ENCODE results near the gene RAD9A.
A peak's percentile ranks its signal among the peaks of the same experiment; 100 is the strongest.

The RAD9A gene

GRCh38 chr11:67352546-67353316 is 39.1 kb upstream of the RAD9A start:
- 35 to 40% methylated on average over 14 to 21 of the region's 25 CpGs for WGBS, 2 experiments (ENCODE audit: insufficient coverage in 2 of 2)
- H3K9me3 ChIP-seq (ENCODE audit: control insufficient read depth, low read length): no peaks in the 10 kb centered on the region
- H3K36me3 ChIP-seq (ENCODE audit: control insufficient read depth, insufficient read depth, low read length): no peaks in the 10 kb centered on the region
- H3K4me3 ChIP-seq (ENCODE audit: extremely low read depth, insufficient read depth, low read length, poor library complexity, severe bottlenecking): peak overlapping the region; percentile 60
- peaks cover 46% of the 10 kb centered on the region for H3K4me1 ChIP-seq (ENCODE audit: control insufficient read depth, insufficient read depth, low read length, poor library complexity, severe bottlenecking)
- H3K27ac ChIP-seq (ENCODE audit: low read depth, low read length, severe bottlenecking): peak overlapping the region; percentile 94

- peaks cover 49% of the 10 kb centered on the region for H3K4me1 ChIP-seq (ENCODE audit: control insufficient read depth, insufficient read depth, low read length, poor library complexity, severe bottlenecking)
- peak within 1 kb of the TSS; percentile 60 for H3K4me3 ChIP-seq (ENCODE audit: extremely low read depth, insufficient read depth, low read length, poor library complexity, severe bottlenecking)
- no peaks in the 10 kb centered on the region for H3K9me3 ChIP-seq (ENCODE audit: control insufficient read depth, low read length)
- H3K36me3 ChIP-seq (ENCODE audit: control insufficient read depth, insufficient read depth, low read length): no peaks in the 10 kb centered on the region
- peak within 1 kb of the TSS; percentile 94 for H3K27ac ChIP-seq (ENCODE audit: low read depth, low read length, severe bottlenecking)
- WGBS, 2 experiments (ENCODE audit: insufficient coverage in 2 of 2): 0% methylated on average over 10 to 20 of the region's 37 CpGs
Observed at GRCh38 chr11:67353317-67354074, 38.3 kb upstream of the RAD9A start, which contains the start of gene POLD4. TSS of gene POLD4 (minus strand) at chr11:67353546. CDS start at chr11:67353399, 147 bp downstream.

GRCh38 chr11:67354075-67355022 is 37.4 kb upstream of the RAD9A start:
- WGBS, 2 experiments (ENCODE audit: insufficient coverage in 2 of 2): 33 to 42% methylated on average over 5 of the region's 8 CpGs
- Histone ChIP-seq H3K4me1 (ENCODE audit: control insufficient read depth, insufficient read depth, low read length, poor library complexity, severe bottlenecking) (peaks cover 42% of the 10 kb centered on the region), H3K4me3 (ENCODE audit: extremely low read depth, insufficient read depth, low read length, poor library complexity, severe bottlenecking) (peak overlapping the region; percentile 60), H3K9me3 (ENCODE audit: control insufficient read depth, low read length) (no peaks in the 10 kb centered on the region), H3K36me3 (ENCODE audit: control insufficient read depth, insufficient read depth, low read length) (no peaks in the 10 kb centered on the region), H3K27ac (ENCODE audit: low read depth, low read length, severe bottlenecking) (peak overlapping the region; percentile 94)

GRCh38 chr11:67355023-67355793 is 36.6 kb upstream of the RAD9A start:
- Histone ChIP-seq H3K4me1 (ENCODE audit: control insufficient read depth, insufficient read depth, low read length, poor library complexity, severe bottlenecking) (peaks cover 40% of the 10 kb centered on the region), H3K27ac (ENCODE audit: low read depth, low read length, severe bottlenecking) (peak overlapping the region; percentile 94), H3K4me3 (ENCODE audit: extremely low read depth, insufficient read depth, low read length, poor library complexity, severe bottlenecking) (no peak overlapping the region), H3K9me3 (ENCODE audit: control insufficient read depth, low read length) (no peaks in the 10 kb centered on the region), H3K36me3 (ENCODE audit: control insufficient read depth, insufficient read depth, low read length) (no peaks in the 10 kb centered on the region)
- 84 to 86% methylated on average over 6 to 9 of the region's 11 CpGs for WGBS, 2 experiments (ENCODE audit: insufficient coverage in 2 of 2)

GRCh38 chr11:67355794-67356386 is 35.9 kb upstream of the RAD9A start:
- peaks cover 40% of the 10 kb centered on the region for H3K4me1 ChIP-seq (ENCODE audit: control insufficient read depth, insufficient read depth, low read length, poor library complexity, severe bottlenecking)
- peak overlapping the region; percentile 94 for H3K27ac ChIP-seq (ENCODE audit: low read depth, low read length, severe bottlenecking)
- WGBS, 2 experiments (ENCODE audit: insufficient coverage in 2 of 2): 82 to 100% methylated on average over 1 to 4 of the region's 4 CpGs

GRCh38 chr11:67356387-67356863 is 35.4 kb upstream of the RAD9A start:
- Histone ChIP-seq H3K36me3 (ENCODE audit: control insufficient read depth, insufficient read depth, low read length) (no peaks in the 10 kb centered on the region), H3K4me3 (ENCODE audit: extremely low read depth, insufficient read depth, low read length, poor library complexity, severe bottlenecking) (no peak overlapping the region), H3K4me1 (ENCODE audit: control insufficient read depth, insufficient read depth, low read length, poor library complexity, severe bottlenecking) (peaks cover 40% of the 10 kb centered on the region), H3K27ac (ENCODE audit: low read depth, low read length, severe bottlenecking) (no peak overlapping the region), H3K9me3 (ENCODE audit: control insufficient read depth, low read length) (no peaks in the 10 kb centered on the region)
- 15 to 18% methylated on average over 2 to 3 of the region's 4 CpGs for WGBS, 2 experiments (ENCODE audit: insufficient coverage in 2 of 2)

More at GRCh38 chr11:67355794-67356386, 35.9 kb upstream of the RAD9A start:
- Histone ChIP-seq H3K36me3 (ENCODE audit: control insufficient read depth, insufficient read depth, low read length) (no peaks in the 10 kb centered on the region), H3K9me3 (ENCODE audit: control insufficient read depth, low read length) (no peaks in the 10 kb centered on the region), H3K4me3 (ENCODE audit: extremely low read depth, insufficient read depth, low read length, poor library complexity, severe bottlenecking) (no peak overlapping the region)

GRCh38 chr11:67356864-67357561 is 34.8 kb upstream of the RAD9A start:
- peak overlapping the region; percentile 4 for H3K27ac ChIP-seq (ENCODE audit: low read depth, low read length, severe bottlenecking)
- H3K4me1 ChIP-seq (ENCODE audit: control insufficient read depth, insufficient read depth, low read length, poor library complexity, severe bottlenecking): peaks cover 40% of the 10 kb centered on the region
- H3K9me3 ChIP-seq (ENCODE audit: control insufficient read depth, low read length): no peaks in the 10 kb centered on the region
- no peaks in the 10 kb centered on the region for H3K36me3 ChIP-seq (ENCODE audit: control insufficient read depth, insufficient read depth, low read length)
- 19 to 44% methylated on average over 2 of the region's 3 CpGs for WGBS, 2 experiments (ENCODE audit: insufficient coverage in 2 of 2)
- no peak overlapping the region for H3K4me3 ChIP-seq (ENCODE audit: extremely low read depth, insufficient read depth, low read length, poor library complexity, severe bottlenecking)

- no peaks in the 10 kb centered on the region for H3K9me3 ChIP-seq (ENCODE audit: control insufficient read depth, low read length)
- no peak overlapping the region for H3K27ac ChIP-seq (ENCODE audit: low read depth, low read length, severe bottlenecking)
- 93 to 98% methylated on average over 8 to 11 of the region's 12 CpGs for WGBS, 2 experiments (ENCODE audit: insufficient coverage in 2 of 2)
- H3K4me1 ChIP-seq (ENCODE audit: control insufficient read depth, insufficient read depth, low read length, poor library complexity, severe bottlenecking): peaks cover 40% of the 10 kb centered on the region
- no peak overlapping the region for H3K4me3 ChIP-seq (ENCODE audit: extremely low read depth, insufficient read depth, low read length, poor library complexity, severe bottlenecking)
- no peaks in the 10 kb centered on the region for H3K36me3 ChIP-seq (ENCODE audit: control insufficient read depth, insufficient read depth, low read length)
Observed at GRCh38 chr11:67357831-67358670, 33.7 kb upstream of the RAD9A start.

Measured in mesodermal cell (in vitro differentiated cells).